Neuronal stem cell (in vitro differentiated cells): ENCODE data around the gene NWD2.

Experiments used
- DNase-seq: peaks from one replicate; pipeline ENCODE4 v3.0.0-alpha.2; 2013; ENCODE audit warnings: low spot score
- H2AFZ ChIP-seq: one replicate; pipeline ENCODE4 v1.6.1; 2013; ENCODE audit warnings: mild to moderate bottlenecking, low read length, inconsistent platforms
- H2AK5ac ChIP-seq: 2 replicates; pipeline ENCODE4 v1.6.1; 2013; ENCODE audit warnings: low read depth, mild to moderate bottlenecking, inconsistent platforms, low read length, moderate library complexity, mixed read lengths
- H2BK120ac ChIP-seq: 2 replicates; pipeline ENCODE4 v1.6.1; 2013; ENCODE audit warnings: low read depth, mild to moderate bottlenecking, inconsistent platforms, low read length, moderate library complexity, mixed read lengths
- H2BK12ac ChIP-seq: one replicate; pipeline ENCODE4 v1.6.1; 2013; ENCODE audit warnings: low read length, inconsistent platforms
- H2BK15ac ChIP-seq: 2 replicates; pipeline ENCODE4 v1.6.1; 2013; ENCODE audit warnings: mild to moderate bottlenecking, low read length, inconsistent platforms, mixed read lengths
- H2BK5ac ChIP-seq: one replicate; pipeline ENCODE4 v1.6.1; 2013; ENCODE audit warnings: inconsistent platforms, mild to moderate bottlenecking, low read length, moderate library complexity
- H3K14ac ChIP-seq: one replicate; pipeline ENCODE4 v1.6.1; 2013; ENCODE audit warnings: low read length, inconsistent platforms
- H3K18ac ChIP-seq: 2 replicates; pipeline ENCODE4 v1.6.1; 2013; ENCODE audit warnings: low read length, inconsistent platforms
- H3K23ac ChIP-seq: 2 replicates; pipeline ENCODE4 v1.6.1; 2013; ENCODE audit warnings: low read depth, mild to moderate bottlenecking, mixed read lengths, low read length, inconsistent platforms; ENCODE audit not compliant: poor library complexity
- H3K27ac ChIP-seq: replicated peaks from 3 replicates; pipeline ENCODE4 v1.5.1; 2013; ENCODE audit warnings: low read length, inconsistent platforms
- H3K27me3 ChIP-seq, 3 experiments: 2 replicates each; pipeline ENCODE4 v1.6.1; 2013; ENCODE audit warnings: low read length in 3 of 3, mild to moderate bottlenecking in 2 of 3, inconsistent platforms in 1 of 3, low read depth in 1 of 3, mixed read lengths in 1 of 3, moderate library complexity in 1 of 3; ENCODE audit not compliant: control insufficient read depth in 3 of 3, insufficient read depth in 3 of 3
- H3K36me3 ChIP-seq, 2 donors: replicated peaks in 1 of 2; 2 replicates each; pipeline ENCODE4 v1.6.1; 2013; ENCODE audit warnings: low read length in 2 of 2; ENCODE audit not compliant: control insufficient read depth in 2 of 2, insufficient read depth in 2 of 2
- H3K4ac ChIP-seq: 2 replicates; pipeline ENCODE4 v1.6.1; 2013; ENCODE audit warnings: inconsistent platforms, mild to moderate bottlenecking, low read length, moderate library complexity
- H3K4me1 ChIP-seq, 2 donors: 1 replicate in 1 of 2; 2 replicates in 1 of 2; pipeline ENCODE4 v1.6.1; 2013; ENCODE audit warnings: low read length in 2 of 2, low read depth in 1 of 2; ENCODE audit not compliant: control insufficient read depth in 2 of 2, insufficient read depth in 1 of 2
- H3K4me2 ChIP-seq: one replicate; pipeline ENCODE4 v1.6.1; 2013; ENCODE audit warnings: mild to moderate bottlenecking, low read length, inconsistent platforms; ENCODE audit not compliant: insufficient read depth, poor library complexity, severe bottlenecking
- H3K4me3 ChIP-seq, 2 donors: 2 replicates each; pipeline ENCODE4 v1.5.1; 2013; ENCODE audit warnings: low read length in 2 of 2, mild to moderate bottlenecking in 2 of 2, inconsistent platforms in 1 of 2, moderate library complexity in 1 of 2
- H3K79me1 ChIP-seq: one replicate; pipeline ENCODE4 v1.6.1; 2013; ENCODE audit warnings: low read depth, mild to moderate bottlenecking, inconsistent platforms, low read length, moderate library complexity
- H3K9ac ChIP-seq: one replicate; pipeline ENCODE4 v1.6.1; 2013; ENCODE audit warnings: mild to moderate bottlenecking, low read depth, low read length, inconsistent platforms; ENCODE audit not compliant: poor library complexity
- H3K9me3 ChIP-seq, 2 donors: replicated peaks in 1 of 2; 2 replicates each; pipeline versions ENCODE3 to v1.6.1; 2013; ENCODE audit warnings: low read length in 2 of 2, mild to moderate bottlenecking in 2 of 2, inconsistent platforms in 1 of 2, low read depth in 1 of 2, mixed read lengths in 1 of 2, moderate library complexity in 1 of 2; ENCODE audit not compliant: control insufficient read depth in 2 of 2, insufficient read depth in 1 of 2
- H4K8ac ChIP-seq: one replicate; pipeline ENCODE4 v1.6.1; 2013; ENCODE audit warnings: low read depth, mild to moderate bottlenecking, inconsistent platforms, low read length, moderate library complexity
- H4K91ac ChIP-seq: one replicate; pipeline ENCODE4 v1.6.1; 2013; ENCODE audit warnings: low read length, low read depth, mild to moderate bottlenecking, inconsistent platforms; ENCODE audit not compliant: poor library complexity
- WGBS, 2 donors: extraction: QIAGEN DNeasy Blood & Tissue Kit; methylation state at CpG; one replicate each; pipeline ENCODE4 v1.1.7; 2013; ENCODE audit warnings: missing lambda C conversion rate in 2 of 2, mixed read lengths in 1 of 2; ENCODE audit not compliant: insufficient read length in 2 of 2, insufficient replicate concordance in 1 of 2; ENCODE audit errors: extremely low coverage in 2 of 2; 5-methylcytosine and 5-hydroxymethylcytosine counted together

Gene NWD2

DNA sequence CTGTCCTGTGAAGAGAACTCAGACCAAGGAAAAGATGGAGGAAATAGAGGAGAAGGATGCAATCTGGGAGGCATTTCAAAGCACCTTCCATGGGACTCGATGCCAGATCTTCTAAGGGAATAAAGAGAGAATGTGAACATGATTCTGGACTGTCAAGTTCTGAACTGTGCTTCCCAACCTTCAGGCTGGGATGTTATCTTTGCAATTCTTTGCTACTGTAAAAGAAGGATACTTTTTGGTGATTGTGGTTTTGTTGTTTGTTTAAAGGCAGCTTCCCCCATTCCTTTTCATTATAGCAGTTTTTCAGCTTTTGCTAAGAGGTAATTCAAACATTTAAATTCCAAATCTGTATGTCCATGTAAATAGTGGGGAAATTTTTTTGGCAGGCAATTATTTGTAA lies 217.3 kb downstream of the NWD2 start:
- no peak overlapping the region for H2BK5ac ChIP-seq
- no CpG with 5 or more reads among the region's 1 CpG for WGBS, 2 donors
- H3K14ac ChIP-seq, result no peak overlapping the region
- H3K36me3 ChIP-seq, result no peaks in the 10 kb centered on the region
- no peak overlapping the region for H2BK12ac ChIP-seq
- no peak overlapping the region for H4K91ac ChIP-seq
- H2BK120ac ChIP-seq, result no peak overlapping the region
- H4K8ac ChIP-seq, result no peak overlapping the region
- no peak for DNase-seq
- H3K4me2 ChIP-seq, result no peak overlapping the region
- H2AFZ ChIP-seq, result no peak overlapping the region
- no peak overlapping the region for H3K23ac ChIP-seq
- peaks cover 0 to 13% (median 0%) of the 10 kb centered on the region in 3 experiments for H3K27me3 ChIP-seq
- H2AK5ac ChIP-seq, result no peak overlapping the region
- H3K4ac ChIP-seq, result no peak overlapping the region
- no peaks in the 10 kb centered on the region for H3K79me1 ChIP-seq
- no peak overlapping the region for H3K27ac ChIP-seq
- no peak overlapping the region for H3K4me3 ChIP-seq
- H3K18ac ChIP-seq, result no peak overlapping the region
- no peaks in the 10 kb centered on the region for H3K4me1 ChIP-seq
- no peak overlapping the region for H3K9ac ChIP-seq
- H3K9me3 ChIP-seq, result no peaks in the 10 kb centered on the region
- no peak overlapping the region for H2BK15ac ChIP-seq

DNA sequence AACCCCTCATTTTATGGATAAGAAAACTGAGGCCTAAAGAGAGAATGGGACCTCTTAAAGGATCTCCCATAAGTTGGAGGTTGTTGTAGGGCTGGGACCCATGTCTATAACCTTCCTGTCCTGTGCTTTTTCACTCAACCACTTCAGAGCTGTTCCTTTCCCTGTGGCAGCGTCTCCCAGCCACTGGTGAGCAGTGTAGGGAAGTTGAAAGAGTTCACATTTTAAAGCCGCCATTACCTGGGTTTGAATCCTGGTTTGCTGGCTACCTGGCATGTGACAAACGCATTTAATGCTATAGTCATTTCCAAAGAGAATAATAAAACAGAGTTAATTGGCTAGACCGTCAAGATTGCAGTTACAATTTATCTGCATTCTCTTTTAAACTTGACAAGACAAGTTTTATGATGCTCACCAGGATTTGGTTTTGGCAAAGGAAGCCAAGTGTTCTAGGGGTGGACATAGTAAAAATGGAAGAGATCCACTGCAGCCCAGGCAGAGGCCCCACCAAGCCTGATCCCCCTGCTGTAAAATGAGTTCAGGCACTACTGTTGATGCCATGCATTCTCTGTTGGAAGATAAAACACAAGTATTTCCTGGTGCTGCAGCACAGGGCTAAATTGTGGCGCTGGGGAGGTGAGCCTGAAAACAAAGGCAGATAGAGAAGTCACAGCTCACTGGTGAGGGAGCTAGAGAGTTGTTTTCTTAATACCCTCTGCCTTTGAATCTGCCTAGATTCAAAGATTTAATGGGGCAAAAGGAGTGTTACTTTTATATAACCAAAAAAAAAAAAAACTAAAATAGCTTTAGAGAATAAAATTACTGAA lies 218.7 kb downstream of the NWD2 start:
- Histone ChIP-seq H4K8ac (no peak overlapping the region), H2BK5ac (no peak overlapping the region), H3K4ac (no peak overlapping the region), H2BK120ac (no peak overlapping the region), H2AK5ac (no peak overlapping the region), H3K23ac (no peak overlapping the region), H3K4me2 (no peak overlapping the region), H3K79me1 (no peaks in the 10 kb centered on the region), H3K27ac (no peak overlapping the region), H2BK15ac (no peak overlapping the region), H4K91ac (no peak overlapping the region), H3K4me1 (no peaks in the 10 kb centered on the region), H2BK12ac (no peak overlapping the region), H2AFZ (no peak overlapping the region), H3K4me3 (no peak overlapping the region), H3K36me3 (no peaks in the 10 kb centered on the region), H3K9me3 (no peaks in the 10 kb centered on the region), H3K14ac (no peak overlapping the region), H3K27me3 (peaks cover 0 to 4% (median 0%) of the 10 kb centered on the region in 3 experiments), H3K9ac (no peak overlapping the region), H3K18ac (no peak overlapping the region)
- WGBS, 2 donors, result no CpG with 5 or more reads among the region's 5 CpGs
- DNase-seq, result no peak

DNA sequence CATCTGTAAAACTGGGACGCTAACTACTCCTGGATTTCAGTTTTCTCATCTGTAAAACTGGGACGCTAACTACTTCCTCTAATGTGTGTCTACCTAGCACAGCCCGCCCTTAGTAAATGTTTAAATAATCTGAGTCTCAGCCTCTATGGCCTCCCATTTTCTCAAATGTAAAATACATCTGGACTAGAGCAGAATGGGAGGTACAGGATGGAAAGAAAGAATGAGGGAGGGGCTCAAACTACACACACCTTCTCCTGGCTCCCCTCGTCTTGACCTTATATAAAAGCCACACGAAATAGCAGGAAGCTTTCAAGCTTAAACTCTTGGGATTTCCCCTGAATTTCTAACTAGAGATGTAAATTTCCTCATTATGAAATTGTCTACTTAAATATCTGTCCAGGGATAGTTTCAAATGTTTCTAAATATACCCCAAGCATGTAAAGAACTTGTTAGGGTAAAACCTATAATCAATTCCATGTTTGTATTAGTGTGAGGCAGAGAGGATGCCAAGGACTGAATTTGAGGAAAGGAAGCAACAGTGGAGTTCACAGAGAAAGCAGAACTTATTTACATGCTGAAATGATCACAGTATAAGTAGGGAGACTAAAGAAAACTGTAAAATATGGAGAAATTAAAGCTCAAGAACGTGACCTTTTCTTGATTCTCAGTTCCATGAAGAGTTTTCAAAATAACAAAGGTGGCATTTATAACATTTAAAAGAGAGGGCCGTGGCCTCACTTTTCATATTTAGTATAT lies 220.0 kb downstream of the NWD2 start:
- no peak overlapping the region for H3K18ac ChIP-seq
- no peak overlapping the region for H3K27ac ChIP-seq
- no peak overlapping the region for H3K14ac ChIP-seq
- H3K9ac ChIP-seq, result no peak overlapping the region
- H3K4me2 ChIP-seq, result no peak overlapping the region
- no peaks in the 10 kb centered on the region for H3K4me1 ChIP-seq
- no peak overlapping the region for H2BK120ac ChIP-seq
- H3K79me1 ChIP-seq, result no peaks in the 10 kb centered on the region
- no CpG with 5 or more reads among the region's 7 CpGs for WGBS, 2 donors
- no peak overlapping the region for H3K4me3 ChIP-seq
- H4K91ac ChIP-seq, result no peak overlapping the region
- no peak overlapping the region for H3K23ac ChIP-seq
- H3K27me3 ChIP-seq, result peaks cover 0 to 4% (median 0%) of the 10 kb centered on the region in 3 experiments
- H3K36me3 ChIP-seq, result no peaks in the 10 kb centered on the region
- no peak overlapping the region for H3K4ac ChIP-seq
- DNase-seq, result no peak
- no peak overlapping the region for H2BK12ac ChIP-seq
- H2AFZ ChIP-seq, result no peak overlapping the region
- no peak overlapping the region for H2BK15ac ChIP-seq
- no peak overlapping the region for H2BK5ac ChIP-seq
- H3K9me3 ChIP-seq, result no peaks in the 10 kb centered on the region
- H4K8ac ChIP-seq, result no peak overlapping the region
- H2AK5ac ChIP-seq, result no peak overlapping the region

DNA sequence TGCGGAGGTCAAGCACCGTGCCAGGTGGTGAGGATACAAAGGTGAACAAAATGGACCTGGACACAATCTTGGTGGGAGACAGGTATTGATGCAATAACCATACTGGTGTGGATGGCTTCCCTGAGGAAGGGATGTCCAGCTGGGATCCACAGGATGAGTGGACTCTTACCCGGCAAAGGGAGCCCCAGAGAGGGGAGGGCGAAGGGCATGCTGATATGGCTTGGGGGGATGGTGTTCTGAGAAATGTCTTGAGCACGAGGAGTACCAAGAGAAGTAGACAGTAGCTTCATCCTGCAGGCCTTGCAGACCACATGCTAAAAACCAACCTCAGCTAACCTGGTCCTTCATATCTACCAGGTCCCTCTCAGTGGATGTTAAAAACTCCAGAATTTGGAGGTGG lies 220.8 kb downstream of the NWD2 start:
- Histone ChIP-seq H3K27ac (no peak overlapping the region), H3K4ac (no peak overlapping the region)
- WGBS, 2 donors, result no CpG with 5 or more reads among the region's 5 CpGs

More for the DNA sequence above, 220.8 kb downstream of the NWD2 start:
- Histone ChIP-seq H3K23ac (no peak overlapping the region), H3K9ac (no peak overlapping the region), H2AK5ac (no peak overlapping the region), H3K4me1 (no peaks in the 10 kb centered on the region), H3K27me3 (peaks cover 0 to 4% (median 0%) of the 10 kb centered on the region in 3 experiments), H3K4me2 (no peak overlapping the region), H2BK120ac (no peak overlapping the region), H3K79me1 (no peaks in the 10 kb centered on the region), H3K9me3 (no peaks in the 10 kb centered on the region), H3K18ac (no peak overlapping the region), H2AFZ (no peak overlapping the region), H4K91ac (no peak overlapping the region), H4K8ac (no peak overlapping the region), H2BK15ac (no peak overlapping the region), H2BK12ac (no peak overlapping the region), H3K36me3 (no peaks in the 10 kb centered on the region), H3K4me3 (no peak overlapping the region), H3K14ac (no peak overlapping the region), H2BK5ac (no peak overlapping the region)
- DNase-seq, result no peak
